Measurements from ENCODE around the gene PSME4.
"Not testable (repeated sequence)": the region's sequence is repeated elsewhere in the genome, so short reads cannot be mapped to it uniquely, and the experiment has no call there.

PSME4 gene

DNA sequence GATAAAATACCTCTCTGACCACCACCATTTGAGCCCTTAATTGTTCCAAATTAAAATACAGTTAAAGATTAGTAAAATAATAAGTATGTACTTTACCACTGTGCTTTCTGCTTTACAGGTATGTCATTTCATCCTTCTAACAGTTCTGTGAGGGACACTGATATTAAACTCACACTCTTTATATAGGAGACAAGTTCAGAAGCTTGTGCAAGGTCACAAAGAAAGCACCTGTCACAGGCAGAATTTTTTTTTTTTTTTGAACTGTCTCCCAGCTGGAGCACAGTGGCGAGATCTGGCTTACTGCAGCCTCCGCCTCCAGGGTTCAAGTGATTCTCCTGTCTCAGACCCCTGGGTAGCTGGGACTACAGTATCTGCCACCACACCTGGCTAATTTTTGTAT, 89.4 kb downstream of the PSME4 start:
- no peak for DNase-seq (ENCODE audit: low spot score)

DNA sequence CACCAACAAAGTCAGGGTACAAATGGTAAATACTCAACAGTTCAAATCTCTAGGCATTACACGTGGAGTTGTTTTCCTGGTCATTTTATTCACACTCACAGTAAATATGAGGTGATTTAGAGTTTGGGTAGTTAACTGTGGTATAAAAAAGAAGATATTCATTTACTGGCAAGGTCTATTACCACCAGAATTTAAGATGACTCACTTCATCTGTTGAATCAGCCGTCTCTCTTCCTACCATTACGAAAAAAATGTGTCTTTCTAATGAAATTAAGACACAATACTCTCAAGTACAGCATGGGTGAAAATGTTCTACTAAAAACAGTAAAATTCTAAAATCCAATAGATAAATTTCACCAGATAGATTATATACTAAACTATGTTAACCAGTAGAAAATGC, 90.0 kb downstream of the PSME4 start:
- DNase-seq (ENCODE audit: low spot score): peak; percentile 15

DNA sequence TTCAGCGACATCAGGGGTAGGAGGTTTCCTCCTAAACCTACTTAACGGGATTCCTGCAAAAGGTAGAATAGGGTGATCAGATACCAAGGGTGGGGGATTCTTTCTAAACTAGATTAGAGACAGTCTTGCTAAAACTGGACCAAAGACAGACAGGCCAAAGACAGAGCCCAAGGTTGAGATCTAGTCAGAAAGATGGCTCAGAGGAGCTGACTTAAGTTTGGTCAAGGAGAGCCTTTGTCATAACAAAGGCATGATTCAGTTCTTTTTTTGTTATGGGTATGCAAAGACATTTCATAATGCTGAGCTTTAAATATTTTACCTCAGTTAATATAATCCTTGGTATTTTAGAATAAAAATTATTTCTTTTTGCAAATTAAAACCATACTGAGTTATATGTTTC, 93.2 kb downstream of the PSME4 start:
- DNase-seq (ENCODE audit: low spot score): no peak

GRCh38 chr2:53877112-53877511, 93.7 kb downstream of the PSME4 start:
- no peak for DNase-seq (ENCODE audit: low spot score)

DNA sequence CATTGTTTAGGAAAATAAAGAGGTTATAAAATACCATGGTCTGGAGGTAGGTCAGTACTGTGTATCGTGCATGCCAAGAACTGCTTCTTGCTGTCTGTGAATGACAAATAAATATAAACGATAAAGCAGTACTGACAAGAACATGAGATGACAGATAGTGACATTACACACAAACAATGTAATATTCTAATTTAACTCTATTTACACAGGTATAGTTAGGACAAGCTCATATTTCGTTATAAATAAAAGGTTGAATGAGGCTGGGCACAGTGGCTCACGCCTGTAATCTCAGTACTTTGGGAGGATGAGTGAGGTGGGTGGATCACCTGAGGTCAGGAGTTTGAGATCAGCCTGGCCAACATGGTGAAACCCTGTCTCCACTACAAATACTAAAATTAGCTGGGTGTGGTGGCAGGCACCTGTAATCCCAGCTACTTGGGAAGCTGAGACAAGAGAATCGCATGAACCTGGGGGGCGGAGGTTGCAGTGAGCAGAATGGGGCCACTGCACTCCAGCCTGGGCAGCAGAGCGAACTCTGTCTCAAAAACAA, 96.3 kb downstream of the PSME4 start:
- no peak for DNase-seq (ENCODE audit: low spot score)

DNA sequence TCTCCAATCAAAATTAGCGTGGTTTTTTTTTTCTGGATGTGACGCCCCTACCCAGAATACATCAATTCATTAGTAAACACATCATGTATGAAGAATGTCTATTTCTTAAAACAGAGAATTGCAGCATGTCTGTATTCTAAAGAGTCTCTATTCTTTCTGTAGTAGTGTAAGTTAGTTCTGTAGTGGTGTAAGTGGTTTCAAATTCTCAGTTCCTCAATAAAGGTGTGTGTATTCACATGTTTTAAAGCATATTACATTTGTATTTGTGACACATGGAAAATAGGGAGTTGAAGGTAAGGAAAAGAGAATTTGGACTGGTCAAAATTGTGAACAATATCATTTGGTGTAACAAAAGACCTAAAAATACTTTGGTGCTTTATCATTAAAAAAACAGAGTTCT, 103.0 kb downstream of the PSME4 start:
- no peak for DNase-seq (ENCODE audit: low spot score)

DNA sequence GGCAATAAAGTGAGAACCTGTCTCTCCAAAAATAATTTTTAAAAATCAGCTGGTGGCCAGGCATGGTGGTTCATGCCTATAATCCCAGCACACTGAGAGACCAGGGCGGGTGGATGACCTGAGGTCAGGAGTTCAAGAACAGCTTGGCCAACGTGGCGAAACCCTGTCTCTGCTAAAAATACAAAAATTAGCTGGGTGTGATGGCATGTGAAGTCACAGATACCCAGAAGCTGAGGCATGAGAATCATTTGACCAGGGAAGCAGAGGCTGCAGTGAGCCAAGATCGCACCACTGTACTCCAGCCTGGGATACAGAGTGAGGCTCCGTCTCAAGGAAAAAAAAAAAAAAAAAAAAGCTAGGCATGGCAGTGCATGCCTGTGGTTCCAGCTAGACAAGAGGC, 103.6 kb downstream of the PSME4 start:
- DNase-seq (ENCODE audit: low spot score): no peak

- DNase-seq (ENCODE audit: low spot score): no peak
Measured at GRCh38 chr2:53865962-53866361, 104.8 kb downstream of the PSME4 start.

DNA sequence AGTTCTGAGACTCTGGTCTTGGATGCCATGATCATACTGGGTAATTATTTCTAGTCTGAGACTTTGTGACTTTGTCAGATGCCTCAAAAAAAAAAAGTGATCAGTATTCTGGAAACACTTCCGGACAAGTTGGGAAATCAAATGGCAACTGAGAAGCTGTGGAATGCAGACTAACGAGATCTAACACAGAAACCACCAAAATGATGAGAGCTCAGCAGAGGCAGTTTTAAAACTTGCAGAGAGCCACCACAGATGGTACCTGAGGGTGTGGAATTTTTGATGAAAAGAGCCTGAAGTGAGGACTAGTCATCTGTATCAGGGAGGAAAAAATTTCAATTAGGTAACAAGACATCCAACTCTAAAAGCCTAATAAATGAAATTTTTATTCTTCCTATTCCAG, 105.5 kb downstream of the PSME4 start:
- DNase-seq (ENCODE audit: low spot score): no peak

DNA sequence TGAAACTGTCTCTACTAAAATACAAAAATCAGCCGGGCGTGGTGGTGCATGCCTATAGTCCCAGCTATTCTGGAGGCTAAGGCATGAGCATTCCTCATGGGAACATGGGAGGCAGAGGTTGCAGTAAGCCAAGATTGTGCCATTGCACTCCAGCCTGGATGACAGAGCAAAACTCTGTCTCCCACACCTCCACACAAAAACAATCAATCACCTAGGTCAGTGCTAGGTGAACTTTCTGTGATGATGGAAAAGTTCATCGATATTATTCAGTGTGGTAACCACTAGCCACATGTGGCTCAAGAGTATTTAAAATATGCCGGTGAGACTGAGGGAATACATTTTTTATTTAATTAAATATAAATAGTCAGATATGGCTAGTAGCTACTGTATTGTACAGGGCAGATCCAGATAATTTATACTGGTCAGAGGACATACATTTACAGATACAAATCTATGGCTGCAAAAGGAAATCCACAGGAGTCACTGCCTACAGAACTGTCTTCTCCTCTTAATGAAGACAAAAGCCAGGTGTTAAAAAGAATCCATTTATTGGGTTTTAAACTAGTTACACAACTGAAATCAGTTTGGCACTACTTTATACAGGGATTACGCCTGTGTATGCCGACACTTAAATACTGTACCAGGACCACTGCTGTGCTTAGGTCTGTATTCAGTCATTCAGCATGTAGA, 107.1 kb downstream of the PSME4 start:
- DNase-seq (ENCODE audit: low spot score): no peak

GRCh38 chr2:53861824-53862223, 109.0 kb downstream of the PSME4 start:
- DNase-seq (ENCODE audit: low spot score): no peak

DNA sequence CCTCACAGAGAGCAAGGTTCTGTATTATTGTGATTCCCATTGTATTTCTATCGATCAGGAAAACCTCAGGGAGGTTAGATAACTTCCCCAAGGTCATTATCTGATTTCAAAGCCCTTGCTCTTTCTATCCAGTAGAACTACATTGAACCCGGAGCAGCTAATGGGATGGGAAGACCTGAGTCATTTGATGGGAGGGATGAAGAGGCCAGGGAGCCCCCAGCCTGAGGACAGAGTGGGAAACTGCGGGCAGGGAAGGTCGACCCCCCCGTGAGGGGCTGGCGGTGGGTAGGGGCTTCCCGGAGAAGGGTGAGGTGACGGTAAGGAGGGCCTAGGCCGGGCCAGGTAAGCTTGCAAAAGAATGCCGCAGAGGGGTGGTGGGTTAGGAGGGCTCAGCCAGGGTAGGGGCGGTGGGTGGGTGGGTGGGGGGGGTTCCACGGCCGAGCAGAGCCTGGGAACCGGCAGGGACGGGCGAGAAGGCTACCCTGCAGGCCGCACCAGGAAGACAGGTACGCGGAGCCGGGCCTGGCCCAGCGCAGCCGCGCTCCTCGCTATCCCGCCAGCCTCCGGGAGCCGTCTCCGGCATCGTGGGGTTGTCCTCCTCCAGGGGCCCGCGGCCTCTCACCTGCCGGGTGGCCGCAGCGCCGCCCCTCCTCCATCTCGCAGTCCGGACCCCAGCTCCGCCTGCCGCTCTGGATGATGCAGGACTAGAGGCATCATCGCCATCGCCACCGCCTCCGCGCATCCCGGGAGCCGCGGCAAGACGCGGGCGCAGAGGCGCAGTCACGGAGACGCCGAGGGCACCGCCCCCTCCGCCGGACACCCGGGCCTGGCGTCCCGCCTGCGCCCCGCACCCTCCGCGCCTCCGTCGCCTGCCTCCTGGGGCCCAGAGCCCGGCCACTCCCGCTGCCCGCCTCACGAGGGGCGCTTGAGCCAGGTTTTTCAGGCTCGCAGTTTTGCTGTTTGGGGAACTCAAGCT, 111.3 kb downstream of the PSME4 start, which contains the start of gene GPR75:
Gene GPR75, minus strand, starts transcription at position 762 of the 976 bp plus-strand sequence. CDS start 5,211 bp downstream, outside the sequence.
- peak; percentile 70 for DNase-seq (ENCODE audit: low spot score)

GRCh38 chr2:53856272-53856671, 114.5 kb downstream of the PSME4 start:
- no peak for DNase-seq (ENCODE audit: low spot score)

DNA sequence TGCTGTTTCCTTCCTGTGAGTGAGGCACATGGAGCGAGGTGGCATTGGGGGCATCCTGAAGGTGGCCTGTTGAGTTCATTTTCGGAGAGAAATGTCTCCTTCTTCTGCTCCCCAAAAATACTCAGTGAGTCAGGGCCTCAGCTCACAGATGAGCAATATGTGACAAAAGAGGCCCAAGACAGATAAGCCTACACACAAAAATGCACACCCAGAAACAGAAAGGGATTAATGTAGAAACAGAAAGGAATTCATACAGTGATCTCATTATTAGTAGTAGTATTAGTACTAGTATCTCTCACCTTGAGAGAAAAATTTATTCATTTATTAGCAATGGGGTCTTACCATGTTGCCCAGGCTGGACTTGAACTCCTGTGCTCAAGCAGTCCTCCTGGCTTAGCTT, 116.1 kb downstream of the PSME4 start:
- DNase-seq (ENCODE audit: low spot score): no peak

GRCh38 chr2:53852532-53852931, 118.3 kb downstream of the PSME4 start:
- no peak for DNase-seq (ENCODE audit: low spot score)

- not testable (repeated sequence) for DNase-seq (ENCODE audit: low spot score)
Measured at GRCh38 chr2:53851052-53851757, 119.6 kb downstream of the PSME4 start.

GRCh38 chr2:53848062-53848461, 122.7 kb downstream of the PSME4 start:
- DNase-seq (ENCODE audit: low spot score): no peak

- DNase-seq (ENCODE audit: low spot score): no peak
Measured at GRCh38 chr2:53843595-53843994, 127.2 kb downstream of the PSME4 start.

DNA sequence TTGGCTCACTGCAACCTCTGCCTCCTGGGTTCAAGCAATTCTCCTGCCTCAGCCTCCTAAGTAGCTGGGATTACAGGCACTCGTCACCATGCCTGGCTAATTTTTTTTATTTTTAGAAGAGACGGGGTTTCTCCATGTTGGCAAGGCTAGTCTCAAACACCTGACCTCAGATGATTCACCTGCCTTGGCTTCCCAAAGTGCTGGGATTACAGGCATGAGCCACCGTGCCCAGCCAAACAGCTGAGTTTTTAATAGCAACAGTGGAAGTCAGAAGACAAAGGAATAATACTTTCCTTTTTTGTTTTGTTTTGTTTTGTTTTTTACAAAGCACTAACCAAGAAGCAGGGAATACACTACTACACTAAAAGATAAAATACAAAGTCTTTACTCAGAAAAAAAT, 127.9 kb downstream of the PSME4 start:
- DNase-seq (ENCODE audit: low spot score): no peak

DNA sequence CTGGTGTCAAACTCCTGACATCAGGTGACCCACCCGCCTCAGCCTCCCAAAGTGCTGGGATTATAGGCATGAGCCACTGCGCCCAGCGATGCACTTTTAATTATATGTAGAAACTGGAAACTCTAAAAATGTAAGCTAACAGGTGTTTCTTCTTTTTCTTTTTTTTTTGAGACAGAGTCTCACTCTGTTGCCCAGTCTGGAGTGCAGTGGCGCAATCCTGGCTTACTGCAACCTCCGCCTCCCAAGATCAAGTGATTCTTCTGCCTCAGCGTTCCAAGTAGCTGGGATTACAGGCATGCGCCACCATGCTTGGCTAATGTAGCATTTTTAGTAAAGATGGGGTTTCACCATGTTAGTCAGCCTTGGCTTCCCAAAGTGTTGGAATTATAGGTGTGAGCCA, 129.1 kb downstream of the PSME4 start:
- not testable (repeated sequence) for DNase-seq (ENCODE audit: low spot score)

GRCh38 chr2:53840580-53840979, 130.2 kb downstream of the PSME4 start:
- DNase-seq (ENCODE audit: low spot score): no peak

DNA sequence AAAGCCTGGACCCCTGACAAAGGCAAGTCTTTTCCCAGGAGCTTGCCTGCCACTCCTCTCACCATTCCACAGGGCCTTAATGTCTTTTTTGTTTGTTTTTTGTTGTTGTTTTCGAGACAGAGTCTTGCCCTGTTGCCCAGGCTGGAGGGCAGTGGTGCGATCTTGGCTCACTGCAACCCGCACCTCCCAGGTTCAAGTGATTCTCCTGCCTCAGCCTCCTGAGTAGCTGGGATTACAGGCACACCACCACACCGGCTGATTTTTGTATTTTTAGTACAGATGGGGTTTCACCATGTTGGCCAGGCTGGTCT, 140.9 kb downstream of the PSME4 start:
- DNase-seq (ENCODE audit: low spot score): not testable (repeated sequence)
